Mesenchymal stem cell (in vitro differentiated cells and primary cell): ENCODE data around the gene SHANK1.
"Not testable (repeated sequence)": the region's sequence is repeated elsewhere in the genome, so short reads cannot be mapped to it uniquely, and the experiment has no call there.

Source experiments
- DNase-seq: peaks from one replicate; pipeline ENCODE4 v3.0.0-alpha.2; 2013
- H2AFZ ChIP-seq: one replicate; pipeline ENCODE4 v1.6.1; 2013; ENCODE audit warnings: low read depth, mild to moderate bottlenecking, control low read depth, inconsistent platforms, low read length, moderate library complexity
- H2AK5ac ChIP-seq: 2 replicates; pipeline ENCODE4 v1.6.1; 2013; ENCODE audit warnings: low read length, moderate library complexity, mild to moderate bottlenecking, inconsistent platforms; ENCODE audit not compliant: severe bottlenecking
- H2BK120ac ChIP-seq: one replicate; pipeline ENCODE4 v1.6.1; 2013; ENCODE audit warnings: low read depth, mild to moderate bottlenecking, inconsistent platforms, low read length, moderate library complexity
- H2BK12ac ChIP-seq, 2 experiments: one replicate each; pipeline ENCODE4 v1.6.1; 2013; ENCODE audit warnings: inconsistent platforms in 2 of 2, low read length in 2 of 2, mild to moderate bottlenecking in 2 of 2, moderate library complexity in 2 of 2, control low read depth in 1 of 2
- H2BK15ac ChIP-seq: one replicate; pipeline ENCODE4 v1.6.1; 2013; ENCODE audit warnings: mild to moderate bottlenecking, low read depth, inconsistent platforms; ENCODE audit not compliant: poor library complexity, severe bottlenecking
- H2BK5ac ChIP-seq: 2 replicates; pipeline ENCODE4 v1.6.1; 2013; ENCODE audit warnings: low read depth, mild to moderate bottlenecking, low read length, control low read depth, inconsistent platforms; ENCODE audit not compliant: poor library complexity, severe bottlenecking
- H3K14ac ChIP-seq, 2 experiments: one replicate each; pipeline ENCODE4 v1.6.1; 2013; ENCODE audit warnings: inconsistent platforms in 2 of 2, low read length in 2 of 2, control low read depth in 1 of 2, mild to moderate bottlenecking in 1 of 2, moderate library complexity in 1 of 2
- H3K18ac ChIP-seq, 2 experiments: one replicate each; pipeline ENCODE4 v1.6.1; 2013; ENCODE audit warnings: inconsistent platforms in 2 of 2, low read length in 2 of 2, control low read depth in 1 of 2, low read depth in 1 of 2, mild to moderate bottlenecking in 1 of 2
- H3K23ac ChIP-seq, 2 experiments: one replicate each; pipeline ENCODE4 v1.6.1; 2013; ENCODE audit warnings: inconsistent platforms in 2 of 2, low read length in 2 of 2, mild to moderate bottlenecking in 2 of 2, moderate library complexity in 2 of 2, control low read depth in 1 of 2
- H3K27ac ChIP-seq: 2 replicates; pipeline ENCODE4 v1.5.1; 2013; ENCODE audit warnings: mild to moderate bottlenecking, moderate library complexity, low read length, control low read depth, inconsistent platforms; ENCODE audit not compliant: poor library complexity, severe bottlenecking
- H3K27me3 ChIP-seq, 2 experiments: 2 replicates each; pipeline versions ENCODE4 v1.6.1 to v1.7.0; 2013; ENCODE audit warnings: low read length in 2 of 2, mild to moderate bottlenecking in 2 of 2, moderate library complexity in 2 of 2, control low read depth in 1 of 2, inconsistent platforms in 1 of 2; ENCODE audit not compliant: control insufficient read depth in 1 of 2, insufficient read depth in 1 of 2
- H3K36me3 ChIP-seq, 2 experiments: 2 replicates each; pipeline versions ENCODE4 v1.6.1 to v1.7.0; 2013; ENCODE audit warnings: low read length in 2 of 2, control low read depth in 1 of 2, inconsistent platforms in 1 of 2, low read depth in 1 of 2, mild to moderate bottlenecking in 1 of 2; ENCODE audit not compliant: insufficient read depth in 2 of 2, control insufficient read depth in 1 of 2
- H3K4ac ChIP-seq, 2 experiments: one replicate each; pipeline ENCODE4 v1.6.1; 2013; ENCODE audit warnings: inconsistent platforms in 2 of 2, low read length in 2 of 2, mild to moderate bottlenecking in 2 of 2, moderate library complexity in 2 of 2, control low read depth in 1 of 2, low read depth in 1 of 2
- H3K4me1 ChIP-seq: 2 replicates; pipeline ENCODE4 v1.6.1; 2013; ENCODE audit warnings: low read depth, low read length, control low read depth; ENCODE audit not compliant: control insufficient read depth, insufficient read depth
- H3K4me2 ChIP-seq: 2 replicates; pipeline ENCODE4 v1.6.1; 2013; ENCODE audit warnings: low read length, mild to moderate bottlenecking, inconsistent platforms; ENCODE audit not compliant: poor library complexity, severe bottlenecking
- H3K4me3 ChIP-seq, 2 experiments: 2 replicates each; pipeline versions ENCODE4 v1.5.1 to v1.7.0; 2013; ENCODE audit warnings: low read length in 2 of 2, mild to moderate bottlenecking in 2 of 2, control low read depth in 1 of 2, low read depth in 1 of 2; ENCODE audit not compliant: insufficient read depth in 1 of 2
- H3K79me1 ChIP-seq: replicated peaks from 2 replicates; pipeline ENCODE4 v1.6.1; 2013; ENCODE audit warnings: mild to moderate bottlenecking, control low read depth, low read length, inconsistent platforms; ENCODE audit not compliant: poor library complexity, severe bottlenecking
- H3K9ac ChIP-seq: 2 replicates; pipeline ENCODE4 v1.7.0; 2013; ENCODE audit warnings: mild to moderate bottlenecking, low read length, moderate library complexity
- H3K9me3 ChIP-seq: 2 replicates; pipeline ENCODE4 v1.7.0; 2013; ENCODE audit warnings: mild to moderate bottlenecking, low read length; ENCODE audit not compliant: control insufficient read depth
- H4K8ac ChIP-seq: one replicate; pipeline ENCODE4 v1.6.1; 2013; ENCODE audit warnings: inconsistent platforms, mild to moderate bottlenecking, low read length, moderate library complexity
- H4K91ac ChIP-seq: one replicate; pipeline ENCODE4 v1.6.1; 2013; ENCODE audit warnings: mild to moderate bottlenecking, low read length, inconsistent platforms
- WGBS: methylation state at CpG from one replicate; pipeline ENCODE4 v1.1.7; 2013; ENCODE audit warnings: mixed read lengths; 5-methylcytosine and 5-hydroxymethylcytosine counted together

SHANK1 gene

DNA sequence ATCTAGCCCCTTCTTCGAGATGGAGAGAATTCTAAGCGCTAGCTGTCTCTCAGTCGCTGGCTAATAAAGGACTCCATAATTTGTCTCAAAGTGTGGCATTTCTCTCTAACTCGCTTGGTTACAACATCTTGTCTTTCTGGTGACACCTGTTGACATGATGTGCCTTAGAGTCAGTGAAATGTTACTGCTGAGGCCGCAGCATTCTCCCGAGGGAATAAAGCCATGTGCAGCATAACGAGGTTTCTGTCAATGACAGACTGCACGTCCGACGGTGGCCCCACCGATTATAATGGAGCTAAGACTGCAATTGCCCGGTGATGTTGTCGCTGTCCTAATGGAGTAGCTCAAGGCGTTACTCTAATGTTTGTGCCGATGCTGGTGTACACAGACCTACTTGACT is 30.4 kb upstream of the SHANK1 start:
- Histone ChIP-seq H2BK15ac (no peak overlapping the region), H3K4me2 (no peak overlapping the region), H3K14ac (no peak overlapping the region), H3K9me3 (no peaks in the 10 kb centered on the region), H2AK5ac (no peak overlapping the region), H3K36me3 (no peaks in the 10 kb centered on the region), H2BK120ac (no peak overlapping the region), H3K27me3 (peaks cover 0 to 27% of the 10 kb centered on the region in 2 experiments), H4K8ac (no peak overlapping the region), H3K9ac (no peak overlapping the region), H3K4me3 (no peak overlapping the region), H2BK12ac (no peak overlapping the region), H2BK5ac (no peak overlapping the region), H4K91ac (no peak overlapping the region), H3K4ac (no peak overlapping the region), H3K18ac (no peak overlapping the region), H2AFZ (no peak overlapping the region), H3K4me1 (no peaks in the 10 kb centered on the region), H3K27ac (no peak overlapping the region), H3K79me1 (no peaks in the 10 kb centered on the region), H3K23ac (no peak overlapping the region)
- no peak for DNase-seq
- 84% methylated on average over 15 of the region's 15 CpGs for WGBS

- Histone ChIP-seq H3K36me3 (no peaks in the 10 kb centered on the region), H3K4ac (no peak overlapping the region), H3K14ac (no peak overlapping the region), H3K23ac (no peak overlapping the region), H4K8ac (no peak overlapping the region), H2BK12ac (no peak overlapping the region), H4K91ac (no peak overlapping the region), H2BK15ac (no peak overlapping the region), H3K79me1 (no peaks in the 10 kb centered on the region), H2AFZ (no peak overlapping the region), H2BK120ac (no peak overlapping the region), H3K27me3 (peaks cover 0 to 22% of the 10 kb centered on the region in 2 experiments), H3K4me3 (no peak overlapping the region), H3K18ac (no peak overlapping the region), H3K4me2 (no peak overlapping the region), H3K4me1 (no peaks in the 10 kb centered on the region), H3K9me3 (no peaks in the 10 kb centered on the region), H3K9ac (no peak overlapping the region), H2BK5ac (no peak overlapping the region), H3K27ac (no peak overlapping the region), H2AK5ac (no peak overlapping the region)
- DNase-seq, result no peak
- WGBS, result 76% methylated on average over 3 of the region's 6 CpGs
Measured at GRCh38 chr19:50749490-50749889, 29.9 kb upstream of the SHANK1 start.

GRCh38 chr19:50747141-50747540 is 27.5 kb upstream of the SHANK1 start:
- not testable (repeated sequence) for H3K4me2 ChIP-seq, H2AFZ ChIP-seq, H4K8ac ChIP-seq, H3K4ac ChIP-seq, H3K36me3 ChIP-seq, H3K79me1 ChIP-seq, H3K9ac ChIP-seq, H3K23ac ChIP-seq, H2BK12ac ChIP-seq, H3K18ac ChIP-seq, H4K91ac ChIP-seq, H2BK15ac ChIP-seq, H2BK5ac ChIP-seq, H3K4me3 ChIP-seq, H3K4me1 ChIP-seq, H2AK5ac ChIP-seq, H3K14ac ChIP-seq, H3K9me3 ChIP-seq, H2BK120ac ChIP-seq, H3K27ac ChIP-seq, DNase-seq
- peaks cover 0 to 13% of the 10 kb centered on the region in 2 experiments for H3K27me3 ChIP-seq
- WGBS, result 88% methylated on average over 11 of the region's 14 CpGs

DNA sequence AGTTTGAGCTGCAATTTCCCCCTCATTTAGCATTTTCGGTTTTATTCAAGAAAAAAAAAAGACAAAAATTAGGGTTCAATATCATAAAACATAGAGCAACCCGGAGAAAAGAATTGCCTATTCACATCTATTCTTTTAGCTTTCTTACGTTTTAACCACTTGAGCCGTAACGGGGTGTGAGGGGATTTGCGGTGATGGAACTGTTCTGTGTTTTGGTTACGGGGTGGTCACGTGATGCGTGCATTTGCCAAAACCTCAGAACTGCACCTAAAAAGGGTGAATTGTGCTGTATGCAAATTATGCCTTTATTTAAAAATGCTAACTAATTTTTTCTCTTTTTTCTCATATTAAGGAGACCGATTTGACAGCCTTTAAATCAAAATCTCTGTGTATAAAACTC is 25.6 kb upstream of the SHANK1 start:
- H3K9ac ChIP-seq, result no peak overlapping the region
- no peak overlapping the region for H2AFZ ChIP-seq
- no peaks in the 10 kb centered on the region for H3K79me1 ChIP-seq
- no peak overlapping the region for H4K8ac ChIP-seq
- no peak overlapping the region for H2BK5ac ChIP-seq
- no peaks in the 10 kb centered on the region for H3K36me3 ChIP-seq
- H3K4ac ChIP-seq, result no peak overlapping the region
- 22% methylated on average over 1 of the region's 10 CpGs for WGBS
- H2BK12ac ChIP-seq, result no peak overlapping the region
- no peaks in the 10 kb centered on the region for H3K9me3 ChIP-seq
- no peak overlapping the region for H3K4me2 ChIP-seq
- no peak overlapping the region for H2AK5ac ChIP-seq
- no peak overlapping the region for H3K18ac ChIP-seq
- no peak overlapping the region for H4K91ac ChIP-seq
- H3K23ac ChIP-seq, result no peak overlapping the region
- no peak overlapping the region for H3K4me3 ChIP-seq
- H3K27me3 ChIP-seq, result peaks cover 0 to 20% of the 10 kb centered on the region in 2 experiments
- no peaks in the 10 kb centered on the region for H3K4me1 ChIP-seq
- H2BK15ac ChIP-seq, result no peak overlapping the region
- no peak overlapping the region for H2BK120ac ChIP-seq
- H3K27ac ChIP-seq, result no peak overlapping the region
- no peak for DNase-seq
- no peak overlapping the region for H3K14ac ChIP-seq
